ENCODE measurements around the gene CACNA1G.

CACNA1G gene

DNA sequence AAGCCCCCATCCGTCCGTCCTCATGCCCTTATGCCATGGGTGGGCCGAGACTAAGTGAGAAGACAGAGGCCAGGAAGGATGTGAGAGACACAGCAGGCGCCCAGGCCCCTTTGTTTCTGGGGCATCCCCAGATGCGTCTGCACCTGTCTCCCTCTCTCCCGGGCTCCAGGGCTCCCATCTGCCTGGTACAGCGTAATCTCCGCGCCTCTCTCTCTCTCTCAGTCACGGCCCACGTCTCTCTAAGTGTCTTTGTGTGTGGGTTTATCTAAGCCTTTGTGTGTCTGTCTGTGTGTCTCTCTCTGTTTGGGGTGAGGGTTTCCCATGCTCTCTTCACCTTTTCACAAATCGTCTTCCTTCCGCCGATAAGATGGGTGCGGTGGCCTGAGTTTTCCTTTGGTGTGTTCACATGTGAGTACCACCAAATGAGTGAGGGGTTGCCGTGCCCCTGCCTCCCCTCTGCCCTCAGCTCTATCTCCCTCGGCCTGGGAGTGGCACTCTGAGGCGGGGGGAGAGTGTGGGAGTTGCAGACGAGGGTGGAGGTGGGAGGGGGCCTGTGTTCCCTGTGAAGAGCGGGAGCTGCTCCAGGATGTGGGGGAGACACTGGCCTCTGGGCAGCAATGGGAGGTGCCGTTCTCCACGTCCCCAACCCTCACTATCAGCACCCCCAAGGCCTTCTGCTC is 48.3 kb downstream of the CACNA1G start:
- in situ Hi-C loops (cut with MboI; ENCODE audit: low sequenced_read_pairs), result no loop called here

DNA sequence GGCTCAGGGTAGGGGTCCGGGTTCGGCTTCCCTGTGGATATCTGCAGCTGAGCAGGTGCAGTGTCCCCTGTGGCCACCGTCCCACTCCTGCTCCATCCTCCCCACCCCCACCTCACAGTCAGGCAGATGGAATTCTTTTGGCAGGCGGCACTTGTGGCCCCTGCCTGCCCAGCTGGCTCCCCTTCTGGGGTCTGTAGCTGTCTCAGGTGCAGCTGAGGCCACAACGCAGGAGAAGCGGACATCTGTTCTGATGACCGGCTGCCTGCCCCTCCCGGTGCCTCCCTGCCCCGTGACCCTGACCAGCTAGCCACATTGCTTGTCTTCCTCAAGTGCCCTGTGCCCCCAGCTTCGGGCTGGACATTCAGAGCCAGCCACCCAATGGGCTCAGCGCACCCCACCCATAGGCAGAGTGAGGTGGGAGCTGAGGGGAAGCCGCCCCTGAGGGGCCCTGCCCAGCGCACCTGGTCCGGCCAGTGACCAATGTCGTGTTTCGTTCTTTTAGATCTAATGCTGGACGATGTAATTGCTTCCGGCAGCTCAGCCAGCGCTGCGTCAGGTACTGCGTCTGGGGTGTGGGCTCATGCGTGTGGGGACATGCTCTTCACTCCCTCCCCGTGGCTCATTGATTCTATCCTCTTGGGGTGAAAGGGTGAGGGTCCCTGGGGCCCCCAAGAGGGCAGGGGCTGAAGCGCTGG is 49.0 kb downstream of the CACNA1G start:
- in situ Hi-C loops (cut with MboI; ENCODE audit: low sequenced_read_pairs), result no loop called here

DNA sequence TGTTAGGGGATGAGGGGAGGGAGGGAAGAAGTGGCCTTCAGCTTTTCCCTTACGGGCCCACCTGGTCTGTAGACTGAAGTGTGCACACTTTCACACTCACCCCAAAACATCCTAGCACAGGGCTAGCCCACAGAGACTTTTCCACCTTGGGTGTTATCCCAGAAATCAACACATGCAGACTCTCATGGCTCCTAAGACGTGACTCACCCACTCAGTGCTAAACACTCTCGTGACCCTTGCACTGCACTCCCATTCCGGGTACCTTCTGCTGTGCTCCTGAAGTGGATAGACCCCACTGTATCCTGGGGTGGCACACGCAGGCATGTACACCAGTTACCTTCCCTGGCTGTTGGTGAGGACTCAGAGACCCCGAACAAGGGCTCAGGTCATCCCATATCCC is 51.1 kb downstream of the CACNA1G start:
- in situ Hi-C loops (cut with MboI; ENCODE audit: low sequenced_read_pairs), result no loop called here

DNA sequence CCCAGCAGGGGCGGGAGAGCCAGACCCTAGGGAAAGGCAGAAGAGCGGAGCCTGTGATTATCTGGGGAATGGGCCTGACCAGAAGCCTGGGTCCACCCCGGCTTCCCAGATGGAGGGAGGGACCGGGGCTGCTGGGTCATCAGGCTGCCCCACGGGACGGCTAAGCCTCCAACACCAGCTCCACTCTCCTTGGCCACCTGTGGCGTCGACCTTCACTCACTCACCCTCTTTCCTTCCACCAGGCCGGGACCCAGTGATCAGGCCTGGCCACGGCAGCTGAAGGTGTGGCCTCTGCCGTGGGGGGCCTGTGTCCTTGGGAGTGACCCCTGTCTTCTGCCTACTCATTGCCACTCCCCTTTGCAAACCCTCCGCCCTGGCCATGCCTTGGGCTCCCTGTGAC is 51.8 kb downstream of the CACNA1G start:
- in situ Hi-C loops (cut with MboI; ENCODE audit: low sequenced_read_pairs), result no loop called here

DNA sequence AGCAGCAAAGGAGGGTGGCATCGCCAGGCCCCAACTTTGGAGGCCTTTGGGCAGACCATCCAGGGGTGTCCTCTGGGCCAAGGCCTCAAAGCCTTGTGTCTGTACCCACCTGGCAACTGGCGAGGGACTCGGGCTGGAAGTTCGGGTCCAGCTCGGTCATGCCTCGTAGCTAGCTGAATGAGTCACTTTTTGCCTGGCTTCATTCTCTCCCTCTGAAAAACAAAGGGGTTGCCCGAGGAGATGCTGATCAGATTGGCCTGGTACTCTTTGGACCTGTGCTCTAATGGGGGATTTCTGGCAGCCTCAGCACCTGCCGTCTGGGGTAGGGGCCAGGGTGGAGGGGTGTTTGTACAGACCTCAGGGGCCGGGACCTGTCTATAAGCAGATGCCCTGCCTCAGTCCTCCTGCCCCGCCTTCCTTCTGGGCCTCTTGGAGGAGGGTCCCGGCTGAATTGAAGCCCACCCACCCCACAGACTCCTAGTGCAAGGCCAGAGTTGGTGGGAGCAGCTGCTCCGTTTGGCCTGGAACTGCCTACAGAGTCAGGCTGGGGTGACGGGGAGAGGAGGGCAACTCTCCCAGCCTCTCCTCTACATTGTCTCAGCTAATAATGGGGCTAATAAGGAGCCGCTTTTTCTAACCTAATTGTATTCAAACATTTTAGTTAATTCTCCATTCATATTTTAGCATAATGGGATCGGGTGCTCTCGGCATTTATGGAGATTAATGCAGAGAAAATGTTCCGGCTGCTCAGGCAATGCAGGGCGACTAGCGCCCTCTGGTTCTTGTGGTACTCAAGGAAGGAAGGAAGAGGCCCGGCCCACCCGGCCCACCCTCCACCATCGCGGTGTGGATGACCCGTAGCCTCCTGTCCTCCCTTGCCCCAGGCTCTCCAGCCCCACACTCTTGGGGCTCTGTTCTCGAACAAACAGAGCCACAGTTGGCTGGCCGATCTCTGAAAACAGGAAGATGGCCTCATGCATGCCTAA is 52.8 kb downstream of the CACNA1G start:
- in situ Hi-C loops (cut with MboI; ENCODE audit: low sequenced_read_pairs), result no loop called here

DNA sequence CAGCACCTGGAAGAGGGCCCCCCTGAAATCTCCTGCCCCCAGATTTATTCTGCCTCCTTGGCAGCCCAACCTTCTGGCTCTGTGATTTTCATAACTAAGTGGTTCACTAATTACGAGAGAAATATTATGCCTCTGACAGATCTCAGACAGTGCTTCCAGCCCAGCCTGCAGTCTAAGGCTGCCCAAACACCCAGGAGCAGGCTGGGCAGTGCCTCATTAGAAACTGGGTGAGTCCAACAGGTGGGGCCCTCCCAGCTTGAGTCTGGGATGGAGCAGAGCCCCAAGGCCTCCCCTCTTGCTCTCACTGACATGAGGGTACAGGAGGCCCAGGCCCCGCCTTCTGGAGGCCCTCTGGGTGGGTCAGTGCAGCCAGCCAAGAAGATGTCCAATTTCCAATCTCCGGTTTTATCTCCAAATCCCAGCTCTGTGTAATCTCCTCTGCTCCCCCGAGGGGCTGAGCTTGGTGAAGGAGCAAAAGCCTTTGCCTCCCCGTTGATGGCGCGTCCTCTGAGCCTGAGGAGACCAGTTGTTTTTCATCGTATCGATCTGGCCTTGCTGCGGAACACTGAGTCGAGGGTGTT is 54.0 kb downstream of the CACNA1G start:
- in situ Hi-C loops (cut with MboI; ENCODE audit: low sequenced_read_pairs), result no loop called here

DNA sequence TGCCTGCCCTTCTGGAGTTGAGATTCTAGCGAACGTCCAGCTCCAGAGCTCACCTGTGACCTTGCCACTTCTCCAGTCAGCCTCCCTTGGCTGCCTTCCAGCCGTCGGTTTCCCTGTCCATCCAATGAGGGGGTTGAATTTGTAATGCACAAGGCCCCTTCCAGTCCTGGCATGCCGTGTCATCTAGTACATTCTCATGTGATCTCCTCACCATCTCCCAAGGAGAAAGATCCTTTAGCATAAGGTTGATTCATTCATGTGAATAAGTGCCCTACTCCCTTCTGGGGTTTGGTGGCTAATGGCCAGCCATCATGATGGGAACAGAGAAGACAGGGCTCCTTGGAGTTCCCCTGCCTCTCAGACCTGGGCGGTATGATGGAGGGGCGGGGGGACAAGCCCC is 55.3 kb downstream of the CACNA1G start:
- in situ Hi-C loops (cut with MboI; ENCODE audit: low sequenced_read_pairs), result no loop called here

DNA sequence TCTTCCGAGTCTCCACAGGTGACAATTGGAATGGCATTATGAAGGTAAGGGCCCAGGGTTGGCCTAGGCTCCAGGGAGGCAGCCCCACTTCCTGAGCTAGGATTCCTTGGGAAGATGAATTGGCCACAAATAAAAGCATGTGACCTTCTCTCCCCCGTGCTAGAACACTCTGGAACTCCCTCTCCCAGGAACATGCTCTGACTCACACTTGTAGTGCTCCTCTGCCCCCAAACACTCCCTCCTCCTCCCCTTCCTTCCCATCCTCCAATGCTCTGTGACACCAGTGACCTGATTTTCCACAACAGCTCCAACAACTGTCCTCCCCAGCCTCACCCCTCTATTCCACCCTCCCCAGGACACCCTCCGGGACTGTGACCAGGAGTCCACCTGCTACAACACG is 57.8 kb downstream of the CACNA1G start:
- in situ Hi-C loops (cut with MboI; ENCODE audit: low sequenced_read_pairs), result no loop called here

DNA sequence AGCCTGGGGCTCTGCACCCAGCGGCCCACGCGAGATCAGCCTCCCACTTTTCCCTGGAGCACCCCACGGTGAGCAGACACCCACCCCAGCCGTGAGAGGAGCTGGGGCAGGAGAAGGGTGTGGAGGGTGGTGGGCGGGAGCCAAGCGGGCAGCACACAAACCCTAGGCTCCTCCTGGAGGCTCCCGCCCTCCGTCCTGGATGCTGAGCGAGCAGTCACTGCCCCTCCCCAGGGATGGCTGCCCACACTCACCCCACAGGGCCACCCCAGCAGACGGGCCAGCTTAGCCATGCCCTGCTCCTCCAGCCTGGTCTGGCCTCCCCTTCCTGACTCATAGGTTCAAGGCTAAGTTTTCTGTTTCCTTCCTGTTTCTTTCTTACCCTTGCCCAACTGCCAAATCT is 58.4 kb downstream of the CACNA1G start:
- in situ Hi-C loops (cut with MboI; ENCODE audit: low sequenced_read_pairs), result no loop called here

DNA sequence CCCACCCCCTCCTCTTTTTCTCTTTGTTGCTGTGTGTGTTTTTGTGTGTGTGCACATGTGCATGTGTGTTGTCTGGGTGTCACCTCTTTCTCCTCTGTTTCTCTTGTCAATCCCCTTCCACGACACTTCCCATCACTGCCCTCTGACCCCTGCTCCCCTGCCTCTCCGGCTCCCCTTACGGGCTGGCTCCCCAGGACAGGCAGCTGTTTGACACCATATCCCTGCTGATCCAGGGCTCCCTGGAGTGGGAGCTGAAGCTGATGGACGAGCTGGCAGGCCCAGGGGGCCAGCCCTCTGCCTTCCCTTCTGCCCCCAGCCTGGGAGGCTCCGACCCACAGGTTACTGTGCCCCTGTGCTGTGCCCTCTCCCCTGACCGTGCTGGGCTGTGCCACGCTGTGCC is 59.0 kb downstream of the CACNA1G start:
- in situ Hi-C loops (cut with MboI; ENCODE audit: low sequenced_read_pairs), result no loop called here

DNA sequence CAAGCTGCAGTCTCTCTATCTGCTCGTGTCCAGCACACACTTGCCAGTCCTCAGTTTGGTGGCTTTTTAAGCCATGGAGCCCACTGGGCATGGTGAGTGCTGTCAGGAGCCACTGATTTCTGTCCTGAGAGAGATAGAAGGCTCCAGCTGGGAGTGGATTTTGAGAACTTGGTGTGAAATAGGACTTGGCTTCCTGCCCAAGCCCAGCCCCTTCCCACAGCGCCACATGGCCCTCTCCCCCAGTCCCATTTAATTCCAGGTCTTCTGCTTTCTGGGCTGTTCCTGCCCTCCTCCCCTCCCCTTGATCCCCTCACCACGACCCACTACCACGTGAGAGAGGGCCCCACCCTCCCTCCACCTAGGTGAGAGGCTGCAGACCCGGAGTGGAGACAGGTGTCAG is 59.7 kb downstream of the CACNA1G start:
- in situ Hi-C loops (cut with MboI; ENCODE audit: low sequenced_read_pairs), result no loop called here

DNA sequence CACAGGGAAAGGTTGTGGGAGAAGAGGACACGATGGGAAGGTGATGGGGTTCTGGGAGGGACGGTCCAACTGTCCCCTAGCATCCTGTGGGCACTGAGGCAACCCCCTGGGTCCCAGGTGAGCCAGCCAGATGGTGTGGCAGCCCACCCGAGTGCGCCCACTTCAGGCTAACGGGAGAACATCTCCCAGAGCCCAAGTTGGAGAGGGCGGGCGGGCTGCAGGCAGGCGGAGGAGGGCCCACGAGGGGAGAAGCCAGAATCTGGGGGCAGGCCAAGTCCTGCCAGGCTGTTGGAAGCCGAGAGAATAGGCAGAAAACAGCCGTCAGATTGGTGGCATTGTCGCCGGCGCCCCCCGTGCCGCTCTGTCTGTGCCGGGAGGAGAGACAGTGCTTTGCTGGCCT is 60.3 kb downstream of the CACNA1G start:
- in situ Hi-C loops (cut with MboI; ENCODE audit: low sequenced_read_pairs), result no loop called here

DNA sequence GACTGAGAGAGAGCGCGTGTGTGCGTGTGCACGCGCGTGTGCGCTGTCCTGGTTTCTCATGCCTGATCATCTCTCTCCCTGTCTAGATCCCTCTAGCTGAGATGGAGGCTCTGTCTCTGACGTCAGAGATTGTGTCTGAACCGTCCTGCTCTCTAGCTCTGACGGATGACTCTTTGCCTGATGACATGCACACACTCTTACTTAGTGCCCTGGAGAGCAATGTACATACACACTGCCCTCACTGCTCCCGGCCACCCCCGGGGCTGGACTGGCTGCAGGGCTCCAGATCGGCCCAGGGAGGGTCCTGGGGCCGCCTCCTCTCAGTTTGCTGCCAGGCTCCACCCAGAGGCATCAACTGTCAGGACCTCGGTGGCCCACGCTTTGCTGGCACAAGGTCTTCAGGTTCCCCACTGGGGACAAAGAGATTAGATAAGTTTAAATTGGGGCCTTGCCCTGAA is 61.1 kb downstream of the CACNA1G start:
- in situ Hi-C loops (cut with MboI; ENCODE audit: low sequenced_read_pairs), result no loop called here

DNA sequence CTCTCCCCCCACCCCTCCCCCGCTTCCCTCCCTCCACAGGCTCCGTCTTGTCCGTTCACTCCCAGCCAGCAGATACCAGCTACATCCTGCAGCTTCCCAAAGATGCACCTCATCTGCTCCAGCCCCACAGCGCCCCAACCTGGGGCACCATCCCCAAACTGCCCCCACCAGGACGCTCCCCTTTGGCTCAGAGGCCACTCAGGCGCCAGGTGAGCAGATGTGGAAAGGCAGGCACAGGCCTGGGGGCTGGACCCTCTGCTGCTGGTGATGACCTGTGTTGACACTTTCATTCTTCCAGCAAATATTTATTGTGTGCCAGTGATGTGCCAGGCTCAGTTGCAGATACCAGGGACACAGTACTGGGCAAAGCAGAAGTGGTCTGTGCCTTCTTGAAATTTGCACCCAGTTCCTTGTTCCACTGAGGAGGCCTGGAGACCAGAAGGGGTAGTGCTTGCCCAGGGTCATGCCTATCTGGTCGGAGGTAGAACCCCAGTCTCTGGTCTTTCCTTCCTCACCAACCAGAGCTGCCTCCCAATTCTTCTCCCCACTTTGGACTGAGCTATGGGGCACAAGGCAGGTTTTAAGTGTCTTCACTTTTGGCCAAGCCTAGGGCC is 63.9 kb downstream of the CACNA1G start:
- in situ Hi-C loops (cut with MboI; ENCODE audit: low sequenced_read_pairs), result no loop called here

DNA sequence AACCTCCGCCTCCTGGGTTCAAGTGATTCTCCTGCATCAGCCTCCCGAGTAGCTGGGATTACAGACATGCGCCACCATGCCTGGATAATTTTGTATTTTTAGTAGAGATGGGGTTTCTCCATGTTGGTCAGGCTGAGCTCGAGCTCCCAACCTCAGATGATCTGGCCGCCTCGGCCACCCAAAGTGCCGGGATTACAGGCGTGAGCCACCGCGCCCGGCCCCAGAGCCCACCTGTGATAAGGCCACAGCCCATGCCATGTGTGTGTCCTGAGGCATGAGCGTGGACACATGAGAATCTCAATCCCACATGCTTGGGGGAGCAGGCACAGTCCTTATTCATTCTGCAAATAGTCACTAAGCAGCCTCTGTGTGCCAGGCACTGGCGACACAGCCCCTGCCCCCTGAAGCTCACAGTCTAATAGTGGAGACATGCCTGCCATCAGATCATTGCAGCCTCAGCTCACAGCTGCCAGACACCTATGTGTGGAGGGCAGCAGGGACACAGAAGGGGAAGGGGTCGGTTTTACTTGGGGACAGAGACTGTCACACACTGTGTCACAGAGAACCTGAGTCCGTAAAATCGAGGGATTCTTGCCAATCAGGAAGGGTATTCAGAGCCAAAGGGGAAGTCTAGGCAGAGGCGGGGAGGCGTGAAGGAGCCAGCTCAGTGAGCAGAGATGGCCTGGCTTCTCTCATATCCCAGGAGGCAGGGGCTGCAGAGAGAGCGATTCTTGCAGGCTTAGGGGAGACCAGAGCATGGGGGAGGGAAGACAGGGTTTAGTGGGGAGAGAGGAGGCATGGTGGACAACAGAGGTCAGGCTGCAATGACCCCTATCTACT is 64.7 kb downstream of the CACNA1G start:
- in situ Hi-C loops (cut with MboI; ENCODE audit: low sequenced_read_pairs), result no loop called here

DNA sequence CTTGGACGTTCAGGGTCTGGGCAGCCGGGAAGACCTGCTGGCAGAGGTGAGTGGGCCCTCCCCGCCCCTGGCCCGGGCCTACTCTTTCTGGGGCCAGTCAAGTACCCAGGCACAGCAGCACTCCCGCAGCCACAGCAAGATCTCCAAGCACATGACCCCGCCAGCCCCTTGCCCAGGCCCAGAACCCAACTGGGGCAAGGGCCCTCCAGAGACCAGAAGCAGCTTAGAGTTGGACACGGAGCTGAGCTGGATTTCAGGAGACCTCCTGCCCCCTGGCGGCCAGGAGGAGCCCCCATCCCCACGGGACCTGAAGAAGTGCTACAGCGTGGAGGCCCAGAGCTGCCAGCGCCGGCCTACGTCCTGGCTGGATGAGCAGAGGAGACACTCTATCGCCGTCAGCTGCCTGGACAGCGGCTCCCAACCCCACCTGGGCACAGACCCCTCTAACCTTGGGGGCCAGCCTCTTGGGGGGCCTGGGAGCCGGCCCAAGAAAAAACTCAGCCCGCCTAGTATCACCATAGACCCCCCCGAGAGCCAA is 65.6 kb downstream of the CACNA1G start:
- in situ Hi-C loops (cut with MboI; ENCODE audit: low sequenced_read_pairs), result no loop called here

DNA sequence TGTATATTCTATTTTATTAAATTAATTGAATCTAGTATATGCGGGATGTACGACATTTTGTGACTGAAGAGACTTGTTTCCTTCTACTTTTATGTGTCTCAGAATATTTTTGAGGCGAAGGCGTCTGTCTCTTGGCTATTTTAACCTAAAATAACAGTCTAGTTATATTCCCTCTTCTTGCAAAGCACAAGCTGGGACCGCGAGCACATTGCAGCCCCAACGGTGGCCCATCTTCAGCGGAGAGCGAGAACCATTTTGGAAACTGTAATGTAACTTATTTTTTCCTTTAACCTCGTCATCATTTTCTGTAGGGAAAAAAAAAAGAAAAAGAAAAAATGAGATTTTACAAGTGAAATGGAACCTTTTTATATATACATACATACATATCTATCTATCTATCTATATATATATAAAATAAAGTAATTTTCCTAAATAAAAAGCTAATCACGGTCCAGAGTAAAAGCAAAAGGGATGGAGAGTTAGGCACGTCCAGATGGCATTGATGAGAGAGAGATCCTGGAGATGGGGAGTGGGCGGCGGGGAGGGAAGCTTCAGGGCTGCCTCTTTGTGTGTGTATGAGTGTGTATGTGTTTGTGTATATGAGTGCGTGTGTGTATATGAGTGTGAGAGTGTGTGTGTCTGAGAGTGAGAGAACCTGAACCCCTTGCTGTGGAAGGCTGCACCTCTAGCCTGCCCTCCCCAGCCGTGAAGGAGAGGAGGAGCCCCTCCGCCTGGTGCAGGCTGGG is 66.7 kb downstream of the CACNA1G start:
- in situ Hi-C loops (cut with MboI; ENCODE audit: low sequenced_read_pairs), result no loop called here

DNA sequence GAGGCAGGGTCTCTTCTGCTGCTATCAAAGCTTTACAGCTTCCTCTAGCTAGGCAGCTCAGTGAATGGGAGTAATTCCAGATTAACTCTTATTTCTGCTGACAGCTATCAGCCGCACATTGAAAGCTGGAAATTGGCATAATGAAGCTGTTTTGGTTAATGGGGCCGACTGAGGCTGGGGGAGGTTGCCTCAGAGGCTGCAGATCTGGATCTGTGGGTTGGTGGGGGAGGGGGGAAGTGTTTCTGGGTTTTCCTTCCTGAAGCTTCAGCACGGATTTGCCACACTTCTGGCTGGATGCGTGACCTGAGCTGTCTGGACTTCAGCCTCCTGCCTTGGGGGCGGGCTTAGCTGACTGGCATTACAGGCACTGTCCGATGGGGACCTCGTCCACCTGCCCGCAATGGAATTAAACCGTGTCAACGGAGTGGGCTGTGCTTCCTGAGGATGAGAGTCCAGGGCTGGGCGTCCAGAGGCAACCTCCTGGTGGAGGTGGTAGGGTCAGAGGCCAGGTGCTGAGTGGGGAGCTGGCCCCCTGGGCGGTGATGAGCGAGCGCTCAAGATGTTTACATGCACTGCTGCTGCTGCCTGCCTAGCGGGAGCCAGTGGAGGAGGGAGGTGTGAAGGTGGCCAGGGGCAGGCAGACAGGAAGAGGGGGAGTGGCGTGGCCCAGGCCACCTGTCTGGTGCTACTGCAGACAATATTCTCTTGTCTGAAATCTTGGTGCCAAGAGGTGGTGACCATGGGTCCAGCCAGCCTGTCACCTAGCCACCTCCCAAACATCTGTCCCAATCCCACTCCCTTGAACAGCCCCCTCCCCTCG is 67.5 kb downstream of the CACNA1G start:
- in situ Hi-C loops (cut with MboI; ENCODE audit: low sequenced_read_pairs), result no loop called here

Measured in HL-60/S4 (cell line).